ENCODE data around the gene MTCL3.

Gene MTCL3

DNA sequence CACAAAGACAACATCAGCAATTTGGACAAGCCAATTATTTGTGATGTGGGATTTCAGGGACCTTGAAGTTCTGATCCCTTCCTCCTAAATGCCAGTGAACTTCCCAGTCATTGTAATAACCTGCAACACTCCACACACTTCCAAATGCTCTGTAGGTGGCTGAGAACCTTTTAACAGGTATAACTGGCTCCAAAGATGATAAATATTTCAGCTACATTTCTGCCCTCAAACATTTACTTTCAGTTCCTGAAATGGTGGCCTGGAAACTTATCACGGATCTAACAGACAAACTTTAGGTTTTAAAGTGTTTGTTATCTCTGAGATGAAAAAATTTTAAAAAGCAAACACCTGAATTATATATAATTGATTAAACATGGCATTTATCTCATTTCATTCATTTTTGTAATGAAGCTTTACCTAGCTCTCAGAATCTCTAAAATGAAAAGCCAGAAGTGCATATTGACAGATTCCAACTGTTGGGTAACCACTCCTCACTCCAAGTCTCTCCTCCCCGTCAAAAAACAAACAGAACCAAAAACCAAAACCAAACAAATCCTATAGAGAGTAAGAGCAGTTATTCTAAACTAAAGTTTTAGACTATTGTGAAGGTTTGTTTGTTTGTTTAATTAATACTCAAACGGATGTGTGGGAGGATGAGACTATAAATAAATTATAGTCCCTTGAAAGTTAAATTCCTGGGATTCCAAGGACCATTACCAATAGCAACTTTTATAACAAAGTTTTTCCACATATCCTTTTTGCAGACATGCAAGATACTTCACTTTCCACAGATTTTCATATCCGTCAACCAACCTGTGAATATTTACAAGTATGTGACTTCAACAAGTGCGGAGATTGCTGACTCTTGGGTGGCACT lies 47.5 kb downstream of the MTCL3 start:
- H3K27ac ChIP-seq = no peak overlapping the region
- H3K4me1 ChIP-seq = no peaks in the 10 kb centered on the region
- in situ Hi-C loops (cut with MboI; ENCODE audit: low pct_ligation_motif_present in 1 of 4, low pct_unique_long_range_greater_than_20kb in 1 of 4, low sequenced_read_pairs in 3 of 4) = no loop called here
- no peaks in the 10 kb centered on the region for H3K36me3 ChIP-seq
- DNase-seq = no peak
- H3K4me3 ChIP-seq = no peak overlapping the region
- no peaks in the 10 kb centered on the region for H3K27me3 ChIP-seq
- intact Hi-C loops (cut with DNase I; ENCODE audit: low total_unique reads) = no loop called here
- WGBS, 2 donors (ENCODE audit: low coverage in 1 of 2) = 63 to 77% methylated on average over 5 of the region's 5 CpGs
- H3K9me3 ChIP-seq = no peaks in the 10 kb centered on the region
- TF ChIP-seq POLR2AphosphoS5 (IDR thresholded peaks at IDR 0.05) (no peak), EP300 (IDR thresholded peaks at IDR 0.05; ENCODE audit: low read depth) (no peak), POLR2A (IDR thresholded peaks at IDR 0.05) (no peak)
- TF ChIP-seq, protein P1, sequence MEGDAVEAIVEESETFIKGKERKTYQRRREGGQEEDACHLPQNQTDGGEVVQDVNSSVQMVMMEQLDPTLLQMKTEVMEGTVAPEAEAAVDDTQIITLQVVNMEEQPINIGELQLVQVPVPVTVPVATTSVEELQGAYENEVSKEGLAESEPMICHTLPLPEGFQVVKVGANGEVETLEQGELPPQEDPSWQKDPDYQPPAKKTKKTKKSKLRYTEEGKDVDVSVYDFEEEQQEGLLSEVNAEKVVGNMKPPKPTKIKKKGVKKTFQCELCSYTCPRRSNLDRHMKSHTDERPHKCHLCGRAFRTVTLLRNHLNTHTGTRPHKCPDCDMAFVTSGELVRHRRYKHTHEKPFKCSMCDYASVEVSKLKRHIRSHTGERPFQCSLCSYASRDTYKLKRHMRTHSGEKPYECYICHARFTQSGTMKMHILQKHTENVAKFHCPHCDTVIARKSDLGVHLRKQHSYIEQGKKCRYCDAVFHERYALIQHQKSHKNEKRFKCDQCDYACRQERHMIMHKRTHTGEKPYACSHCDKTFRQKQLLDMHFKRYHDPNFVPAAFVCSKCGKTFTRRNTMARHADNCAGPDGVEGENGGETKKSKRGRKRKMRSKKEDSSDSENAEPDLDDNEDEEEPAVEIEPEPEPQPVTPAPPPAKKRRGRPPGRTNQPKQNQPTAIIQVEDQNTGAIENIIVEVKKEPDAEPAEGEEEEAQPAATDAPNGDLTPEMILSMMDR (IDR thresholded peaks at IDR 0.05) = no peak

DNA sequence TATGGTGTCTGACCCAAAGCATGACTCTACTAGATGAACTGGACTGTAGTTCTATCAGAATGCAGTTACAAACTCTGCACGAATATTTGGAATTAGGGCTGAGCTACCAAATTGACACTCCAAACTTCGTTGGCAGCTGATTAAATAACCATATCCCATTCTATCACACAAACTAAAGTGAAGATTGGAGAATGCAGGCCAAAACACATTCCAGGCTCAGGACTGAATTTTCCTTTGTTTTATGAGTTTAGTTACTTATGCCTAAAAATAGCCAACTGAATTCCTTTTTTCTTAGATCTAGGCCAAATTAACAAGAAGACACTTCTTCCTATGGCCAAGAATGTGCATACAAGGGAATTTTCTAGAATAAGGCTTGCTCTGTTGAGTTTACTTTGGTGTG lies 50.2 kb downstream of the MTCL3 start:
- Histone ChIP-seq H3K9me3 (no peaks in the 10 kb centered on the region), H3K27me3 (no peaks in the 10 kb centered on the region), H3K4me1 (peaks cover 0 to 4% (median 0%) of the 10 kb centered on the region in 4 donors), H3K36me3 (no peaks in the 10 kb centered on the region), H3K4me3 (no peak overlapping the region), H3K27ac (no peak overlapping the region)
- TF ChIP-seq POLR2A (IDR thresholded peaks at IDR 0.05) (no peak), EP300 (IDR thresholded peaks at IDR 0.05; ENCODE audit: low read depth) (no peak)
- 76 to 85% methylated on average over 2 of the region's 2 CpGs for WGBS, 2 donors (ENCODE audit: low coverage in 1 of 2)
- intact Hi-C loops (cut with DNase I; ENCODE audit: low total_unique reads) (loop anchor here (10.0 kb wide), 1 partner anchor 46 kb away; the partner anchor contains the start of gene MTCL3), in situ Hi-C loops (cut with MboI; ENCODE audit: low pct_ligation_motif_present in 1 of 4, low pct_unique_long_range_greater_than_20kb in 1 of 4, low sequenced_read_pairs in 3 of 4) (loop anchor here in 1 of 4 donors (5.0 kb wide), 1 partner anchor 68 kb away; no protein-coding TSS in a partner anchor)
- no peak for DNase-seq

DNA sequence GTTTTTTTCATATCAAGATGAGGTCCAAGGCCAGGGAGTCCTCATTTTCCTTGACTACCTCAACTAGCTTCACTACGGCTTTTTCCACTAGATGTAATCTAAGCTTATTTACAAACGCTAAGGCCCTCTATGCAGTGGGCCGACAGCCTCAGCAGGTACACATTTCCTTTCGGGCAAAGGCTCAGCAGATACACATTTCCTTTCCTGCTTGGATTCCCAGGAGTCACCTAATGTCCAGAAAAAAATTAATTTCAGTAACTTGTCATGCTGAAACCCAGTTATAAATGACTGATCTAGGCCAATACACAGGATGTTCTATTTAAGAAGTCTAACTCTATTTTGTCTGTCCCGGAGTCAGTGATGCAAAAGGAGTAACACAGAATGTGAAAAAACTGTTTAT lies 52.7 kb downstream of the MTCL3 start:
- WGBS, 2 donors (ENCODE audit: low coverage in 1 of 2) = 80 to 81% methylated on average over 5 of the region's 5 CpGs
- Histone ChIP-seq H3K27ac (no peak overlapping the region), H3K4me3 (no peak overlapping the region), H3K9me3 (no peaks in the 10 kb centered on the region), H3K36me3 (no peaks in the 10 kb centered on the region), H3K4me1 (peaks cover 0 to 12% (median 0%) of the 10 kb centered on the region in 4 donors), H3K27me3 (no peaks in the 10 kb centered on the region)
- intact Hi-C loops (cut with DNase I; ENCODE audit: low total_unique reads) = loop anchor here (10.0 kb wide), 1 partner anchor 48 kb away; the partner anchor contains the start of gene MTCL3
- in situ Hi-C loops (cut with MboI; ENCODE audit: low pct_ligation_motif_present in 1 of 4, low pct_unique_long_range_greater_than_20kb in 1 of 4, low sequenced_read_pairs in 3 of 4) = loop anchor here in 1 of 4 donors (5.0 kb wide), 1 partner anchor 71 kb away; no protein-coding TSS in a partner anchor
- TF ChIP-seq EP300 (IDR thresholded peaks at IDR 0.05; ENCODE audit: low read depth) (no peak), POLR2A (IDR thresholded peaks at IDR 0.05) (no peak)
- TF ChIP-seq, protein P1 (IDR thresholded peaks at IDR 0.05) = no peak
- DNase-seq = no peak

DNA sequence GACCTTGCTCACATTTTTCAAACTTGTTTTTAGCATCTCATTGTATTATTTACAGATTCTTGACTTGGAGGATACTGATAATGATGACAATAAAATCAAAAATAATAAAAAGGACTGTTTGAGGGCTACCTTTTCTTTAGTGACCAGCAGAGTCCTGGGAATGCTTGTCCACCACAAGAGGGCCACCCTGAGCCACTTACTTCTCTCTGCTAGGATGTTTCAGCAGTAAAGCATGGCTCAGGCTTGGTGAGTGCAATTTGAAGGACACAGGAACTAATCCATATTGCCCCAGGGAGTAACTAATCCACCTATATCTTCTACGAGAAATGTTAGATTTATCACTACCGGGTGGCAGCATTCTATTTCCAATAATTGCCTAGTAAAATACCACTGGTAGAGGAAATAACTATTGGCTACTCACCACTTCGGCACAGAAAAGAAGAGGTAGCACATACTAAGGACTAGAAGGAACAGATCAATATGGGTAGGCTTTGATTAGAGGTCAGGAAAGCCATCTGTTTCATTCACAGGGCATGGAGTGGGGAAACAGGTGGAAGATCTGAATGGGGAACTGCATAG lies 54.2 kb downstream of the MTCL3 start:
- Histone ChIP-seq H3K4me1 (peaks cover 0 to 12% (median 0%) of the 10 kb centered on the region in 4 donors), H3K27me3 (no peaks in the 10 kb centered on the region), H3K9me3 (no peaks in the 10 kb centered on the region), H3K4me3 (no peak overlapping the region), H3K36me3 (no peaks in the 10 kb centered on the region), H3K27ac (peak overlapping the region in 3 of 4 donors; percentile 51 to 73 (median 70))
- TF ChIP-seq, protein P1 (IDR thresholded peaks at IDR 0.05) = peak; percentile 67 to 80 (median 78)
- no peak for TF ChIP-seq POLR2AphosphoS5 (IDR thresholded peaks at IDR 0.05)
- no peak for TF ChIP-seq EP300 (IDR thresholded peaks at IDR 0.05; ENCODE audit: low read depth)
- no peak for TF ChIP-seq POLR2A (IDR thresholded peaks at IDR 0.05)
- intact Hi-C loops (cut with DNase I; ENCODE audit: low total_unique reads) = loop anchor here (10.0 kb wide), 1 partner anchor 50 kb away; the partner anchor contains the start of gene MTCL3
- WGBS, 2 donors (ENCODE audit: low coverage in 1 of 2) = 45 to 50% methylated on average over 2 to 3 of the region's 3 CpGs
- in situ Hi-C loops (cut with MboI; ENCODE audit: low pct_ligation_motif_present in 1 of 4, low pct_unique_long_range_greater_than_20kb in 1 of 4, low sequenced_read_pairs in 3 of 4) = loop anchor here in 2 of 4 donors (5.0 kb wide), 2 partner anchors 72 to 82 kb away; no protein-coding TSS in a partner anchor
- DNase-seq = peak; percentile 68
